Activated naive CD4-positive, alpha-beta T cell treated with anti-CD3 and anti-CD28 coated beads for 36 hours (primary cell): ENCODE data around the gene FYTTD1. TPM values are rescaled to one million over a fixed set of nuclear protein-coding genes. Genes with fewer than 3 reads are reported as not detected.

Experiments
- CTCF ChIA-PET: fragments of 350-600 bp; sonication (Branson Sonifier 250); formaldehyde crosslinking; loops from one replicate; lab custom pipeline; 2021; ENCODE audit warnings: antibody characterized with exemption; lab: Charles Lee
- DNase-seq: peaks from one replicate; pipeline ENCODE4 v3.0.0-alpha.2; 2020
- H3K27ac Mint-ChIP-seq: one replicate; pipeline ENCODE4 v1.8.0; 2021; ENCODE audit warnings: mild to moderate bottlenecking, mixed read lengths
- H3K27me3 Mint-ChIP-seq: one replicate; pipeline ENCODE4 v1.8.0; 2021; ENCODE audit warnings: low read depth, mixed read lengths
- H3K36me3 Mint-ChIP-seq: one replicate; pipeline ENCODE4 v1.8.0; 2021; ENCODE audit warnings: low read depth, mixed read lengths
- H3K4me1 Mint-ChIP-seq: one replicate; pipeline ENCODE4 v1.8.0; 2021; ENCODE audit warnings: low read depth, mixed read lengths
- H3K4me3 Mint-ChIP-seq: one replicate; pipeline ENCODE4 v1.8.0; 2021; ENCODE audit warnings: mild to moderate bottlenecking, moderate library complexity, mixed read lengths
- H3K9me3 Mint-ChIP-seq: one replicate; pipeline ENCODE4 v1.8.0; 2021; ENCODE audit warnings: mixed read lengths
- intact Hi-C: fragments of 100-400 bp; cut with micrococcal nuclease; formaldehyde crosslinking; loops from one replicate; pipeline ENCODE4 v1.15.1; 2023
- total RNA-seq, 2 experiments: library from RNA; stranded (reverse); gene quantifications; one replicate each; pipeline ENCODE4 v1.2.3, GENCODE V29; 2021

Gene FYTTD1
- total RNA-seq, 2 experiments from 2014 or later, result 25.1 to 27.6 TPM

GRCh38 chr3:197811343-197811742 is 61.7 kb downstream of the FYTTD1 start:
- CTCF ChIA-PET, result no interaction called here
- H3K4me1 Mint-ChIP-seq, result peaks cover 33% of the 10 kb centered on the region
- H3K4me3 Mint-ChIP-seq, result no peak overlapping the region
- no peaks in the 10 kb centered on the region for H3K9me3 Mint-ChIP-seq
- H3K36me3 Mint-ChIP-seq, result peaks cover 5% of the 10 kb centered on the region
- no peak overlapping the region for H3K27ac Mint-ChIP-seq
- H3K27me3 Mint-ChIP-seq, result no peaks in the 10 kb centered on the region
- no peak for DNase-seq
- intact Hi-C loops, result no loop called here

GRCh38 chr3:197814372-197814771 is 64.7 kb downstream of the FYTTD1 start:
- intact Hi-C loops, result no loop called here
- CTCF ChIA-PET, result interaction anchor here (0.7 kb wide), 1 partner anchor 9 kb away, joined by 3 read pairs; no protein-coding TSS in a partner anchor
- H3K27ac Mint-ChIP-seq, result no peak overlapping the region
- DNase-seq, result no peak
- no peaks in the 10 kb centered on the region for H3K27me3 Mint-ChIP-seq
- H3K9me3 Mint-ChIP-seq, result no peaks in the 10 kb centered on the region
- peaks cover 16% of the 10 kb centered on the region for H3K4me1 Mint-ChIP-seq
- H3K36me3 Mint-ChIP-seq, result peaks cover 5% of the 10 kb centered on the region
- H3K4me3 Mint-ChIP-seq, result no peak overlapping the region

GRCh38 chr3:197820550-197821335 is 71.1 kb downstream of the FYTTD1 start:
- H3K27me3 Mint-ChIP-seq, result no peaks in the 10 kb centered on the region
- DNase-seq, result no peak
- CTCF ChIA-PET, result no interaction called here

GRCh38 chr3:197829397-197830045 is 79.8 kb downstream of the FYTTD1 start:
- Mint-ChIP-seq H3K27ac (no peak overlapping the region), H3K36me3 (peaks cover 24% of the 10 kb centered on the region), H3K4me1 (no peaks in the 10 kb centered on the region), H3K27me3 (no peaks in the 10 kb centered on the region), H3K9me3 (no peaks in the 10 kb centered on the region), H3K4me3 (no peak overlapping the region)
- CTCF ChIA-PET, result no interaction called here
- no peak for DNase-seq
- intact Hi-C loops, result no loop called here

More at GRCh38 chr3:197820550-197821335, 71.1 kb downstream of the FYTTD1 start:
- intact Hi-C loops, result no loop called here
- Mint-ChIP-seq H3K27ac (no peak overlapping the region), H3K9me3 (no peaks in the 10 kb centered on the region), H3K4me1 (no peaks in the 10 kb centered on the region), H3K4me3 (no peak overlapping the region), H3K36me3 (peaks cover 10% of the 10 kb centered on the region)

- Mint-ChIP-seq H3K27me3 (no peaks in the 10 kb centered on the region), H3K4me1 (no peaks in the 10 kb centered on the region), H3K4me3 (no peak overlapping the region), H3K9me3 (no peaks in the 10 kb centered on the region), H3K27ac (no peak overlapping the region), H3K36me3 (peaks cover 27% of the 10 kb centered on the region)
- CTCF ChIA-PET, result no interaction called here
- intact Hi-C loops, result no loop called here
- no peak for DNase-seq
These were observed 80.8 kb downstream of the FYTTD1 start for GRCh38 chr3:197830308-197830966.

GRCh38 chr3:197830967-197831313 is 81.3 kb downstream of the FYTTD1 start:
- H3K4me3 Mint-ChIP-seq, result no peak overlapping the region
- no peaks in the 10 kb centered on the region for H3K9me3 Mint-ChIP-seq
- intact Hi-C loops, result no loop called here
- H3K4me1 Mint-ChIP-seq, result no peaks in the 10 kb centered on the region
- no peaks in the 10 kb centered on the region for H3K27me3 Mint-ChIP-seq
- no peak overlapping the region for H3K27ac Mint-ChIP-seq
- no peak for DNase-seq
- H3K36me3 Mint-ChIP-seq, result peaks cover 27% of the 10 kb centered on the region
- CTCF ChIA-PET, result no interaction called here

- Mint-ChIP-seq H3K27ac (no peak overlapping the region), H3K36me3 (peaks cover 23% of the 10 kb centered on the region), H3K9me3 (no peaks in the 10 kb centered on the region), H3K4me1 (no peaks in the 10 kb centered on the region), H3K27me3 (no peaks in the 10 kb centered on the region), H3K4me3 (no peak overlapping the region)
- CTCF ChIA-PET, result no interaction called here
- intact Hi-C loops, result no loop called here
- DNase-seq, result no peak
These were observed 84.4 kb downstream of the FYTTD1 start for GRCh38 chr3:197833930-197834715.

- H3K27ac Mint-ChIP-seq, result no peak overlapping the region
- no peaks in the 10 kb centered on the region for H3K4me1 Mint-ChIP-seq
- peaks cover 27% of the 10 kb centered on the region for H3K36me3 Mint-ChIP-seq
- intact Hi-C loops, result no loop called here
- CTCF ChIA-PET, result no interaction called here
- no peaks in the 10 kb centered on the region for H3K27me3 Mint-ChIP-seq
- no peak overlapping the region for H3K4me3 Mint-ChIP-seq
- DNase-seq, result no peak
- H3K9me3 Mint-ChIP-seq, result no peaks in the 10 kb centered on the region
These were observed 85.8 kb downstream of the FYTTD1 start for GRCh38 chr3:197835509-197835908.

- Mint-ChIP-seq H3K27ac (no peak overlapping the region), H3K4me1 (no peaks in the 10 kb centered on the region), H3K4me3 (no peak overlapping the region), H3K9me3 (no peaks in the 10 kb centered on the region), H3K27me3 (no peaks in the 10 kb centered on the region), H3K36me3 (peaks cover 24% of the 10 kb centered on the region)
- no peak for DNase-seq
- intact Hi-C loops, result no loop called here
- CTCF ChIA-PET, result no interaction called here
These were observed 86.6 kb downstream of the FYTTD1 start for GRCh38 chr3:197836244-197836643.

Other genes starting within 250 kb of the FYTTD1 start
- 10 to 100 TPM; 70.7 to 71.2 TPM for gene BDH1, start 193.9 kb upstream of the FYTTD1 start, total RNA-seq
- gene RUBCN, start 13.0 kb upstream of the FYTTD1 start, total RNA-seq, result 10 to 100 TPM; 20.8 to 22.0 TPM
- gene LRCH3, start 41.4 kb downstream of the FYTTD1 start, total RNA-seq, result 10 to 100 TPM; 30.8 to 36.0 TPM
- 1,000 to 10,000 TPM; 1,826 to 1,852 TPM for gene RPL35A, start 200.3 kb downstream of the FYTTD1 start, total RNA-seq
- gene LMLN, start 210.3 kb downstream of the FYTTD1 start, total RNA-seq, result 1 to 10 TPM; 2.1 to 2.2 TPM